Left lung (tissue), 10 donors: ENCODE results near the gene IGFLR1. TPM values are rescaled to one million over a fixed set of nuclear protein-coding genes. Genes with fewer than 3 reads are reported as not detected.
"Not testable (repeated sequence)": the region's sequence is repeated elsewhere in the genome, so short reads cannot be mapped to it uniquely, and the experiment has no call there.

Experiments used
- ATAC-seq: fragments of 200-7000 bp; cut with Tn5 transposase; one replicate; pipeline ENCODE4 v1.9.1; 2020; ENCODE audit warnings: moderate library complexity
- DNase-seq, 4 donors: peaks; one replicate each; pipeline ENCODE4 v3.0.0-alpha.2; 2013 to 2020
- H3K27ac ChIP-seq, 2 donors: fragments of 200-600 bp; sonication (generic) in 1 of 2; one replicate each; pipeline versions ENCODE4 v1.5.0 to v1.8.0; 2020 to 2021
- H3K27me3 ChIP-seq, 2 donors: fragments of 200-600 bp; sonication (generic) in 1 of 2; one replicate each; pipeline versions ENCODE4 v1.5.0 to v1.8.0; 2020 to 2021
- H3K36me3 ChIP-seq, 2 donors: fragments of 200-600 bp; sonication (generic) in 1 of 2; one replicate each; pipeline versions ENCODE4 v1.5.0 to v1.8.0; 2020 to 2021
- H3K4me1 ChIP-seq, 2 donors: fragments of 200-600 bp; one replicate each; pipeline ENCODE4 v1.8.0; 2021
- H3K4me3 ChIP-seq, 2 donors: fragments of 200-600 bp; sonication (generic) in 1 of 2; one replicate each; pipeline versions ENCODE4 v1.5.0 to v1.8.0; 2020 to 2021; ENCODE audit warnings: mild to moderate bottlenecking in 1 of 2
- H3K9me3 ChIP-seq, 2 donors: fragments of 200-600 bp; sonication (generic) in 1 of 2; one replicate each; pipeline versions ENCODE4 v1.5.0 to v1.8.0; 2020 to 2021
- intact Hi-C, 2 donors: fragments of 100-400 bp; cut with DNase I; formaldehyde crosslinking; loops; one replicate each; pipeline versions ENCODE4 v1.11.2 to v1.14.2; 2022
- polyA plus RNA-seq, 6 donors: library from polyadenylated mRNA; unstranded; fragments of 120-200 nt; gene quantifications; one replicate each; pipeline ENCODE4 v1.2.1, GENCODE V29; 2013; ENCODE audit not compliant: insufficient read length in 6 of 6
- total RNA-seq, 2 donors: library from RNA; stranded (reverse); fragmentation: NEBNext Ultra II Directional; extraction: Animal tissue kit (Norgen Biotek cat#: 25700); gene quantifications; one replicate each; pipeline ENCODE4 v1.2.1, GENCODE V29; 2021
- TF ChIP-seq, protein P1 (sequence below), 2 donors: fragments of 200-600 bp; sonication (generic) in 1 of 2; IDR thresholded peaks; one replicate each; pipeline versions ENCODE4 v1.5.0 to v1.8.0; 2021; ENCODE audit warnings: antibody characterized with exemption in 2 of 2
- donor health status: DM: no; HTN: yes; CAD: no.
- donor health status: DM: no; HTN: no; CAD: no.

IGFLR1 gene
- total and polyA plus RNA-seq, 8 donors = 2.0 to 25.8 (median 5.6) TPM

DNA sequence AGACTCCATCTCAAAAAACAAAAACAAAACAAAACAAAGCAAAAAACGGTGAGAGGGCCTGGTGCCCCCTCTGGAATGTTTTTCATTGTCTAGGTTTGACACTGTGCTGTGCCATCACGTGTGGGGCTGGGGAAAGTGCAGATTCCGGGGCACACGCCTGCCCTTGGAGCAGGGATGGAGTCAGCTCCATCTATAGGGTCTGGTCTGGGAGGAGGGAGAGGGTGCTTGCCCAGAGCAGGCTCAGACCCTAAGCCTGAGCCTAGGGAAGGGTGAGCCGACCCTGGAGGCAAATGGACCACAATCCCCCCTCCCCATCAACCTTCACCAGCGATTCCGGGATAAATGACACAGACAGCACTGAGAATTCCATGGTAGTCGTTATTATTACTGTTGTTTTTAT, 48.8 kb downstream of the IGFLR1 start:
- Histone ChIP-seq H3K9me3 (no peaks in the 10 kb centered on the region), H3K36me3 (no peaks in the 10 kb centered on the region), H3K4me1 (no peaks in the 10 kb centered on the region), H3K27ac (no peak overlapping the region), H3K27me3 (peaks cover 0 to 7% of the 10 kb centered on the region in 2 donors), H3K4me3 (no peak overlapping the region)
- no peak for ATAC-seq
- TF ChIP-seq, protein P1, sequence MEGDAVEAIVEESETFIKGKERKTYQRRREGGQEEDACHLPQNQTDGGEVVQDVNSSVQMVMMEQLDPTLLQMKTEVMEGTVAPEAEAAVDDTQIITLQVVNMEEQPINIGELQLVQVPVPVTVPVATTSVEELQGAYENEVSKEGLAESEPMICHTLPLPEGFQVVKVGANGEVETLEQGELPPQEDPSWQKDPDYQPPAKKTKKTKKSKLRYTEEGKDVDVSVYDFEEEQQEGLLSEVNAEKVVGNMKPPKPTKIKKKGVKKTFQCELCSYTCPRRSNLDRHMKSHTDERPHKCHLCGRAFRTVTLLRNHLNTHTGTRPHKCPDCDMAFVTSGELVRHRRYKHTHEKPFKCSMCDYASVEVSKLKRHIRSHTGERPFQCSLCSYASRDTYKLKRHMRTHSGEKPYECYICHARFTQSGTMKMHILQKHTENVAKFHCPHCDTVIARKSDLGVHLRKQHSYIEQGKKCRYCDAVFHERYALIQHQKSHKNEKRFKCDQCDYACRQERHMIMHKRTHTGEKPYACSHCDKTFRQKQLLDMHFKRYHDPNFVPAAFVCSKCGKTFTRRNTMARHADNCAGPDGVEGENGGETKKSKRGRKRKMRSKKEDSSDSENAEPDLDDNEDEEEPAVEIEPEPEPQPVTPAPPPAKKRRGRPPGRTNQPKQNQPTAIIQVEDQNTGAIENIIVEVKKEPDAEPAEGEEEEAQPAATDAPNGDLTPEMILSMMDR (IDR thresholded peaks at IDR 0.05) = no peak
- no peak for DNase-seq
- intact Hi-C loops = no loop called here

DNA sequence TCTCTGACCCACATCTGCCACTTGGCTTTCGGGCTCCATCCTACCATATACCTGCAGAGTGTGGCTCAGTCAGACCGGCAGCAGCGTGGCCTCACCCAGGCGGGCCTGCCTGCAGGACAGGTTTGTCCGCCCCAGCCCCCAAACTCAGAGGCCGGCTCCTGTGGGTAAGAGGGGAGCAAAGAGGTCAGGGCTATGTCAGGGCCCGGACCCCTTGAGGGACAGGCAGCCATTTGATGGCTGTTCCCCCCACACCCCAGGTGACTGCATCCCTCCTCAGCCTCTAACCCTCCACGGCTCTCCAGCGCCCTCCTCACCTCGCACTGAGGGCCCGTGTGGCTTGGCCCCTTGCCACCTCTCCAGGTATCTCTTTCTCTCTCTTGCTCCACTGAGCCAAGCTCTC, 50.2 kb downstream of the IGFLR1 start:
- TF ChIP-seq, protein P1 (IDR thresholded peaks at IDR 0.05) = no peak
- H3K9me3 ChIP-seq = no peaks in the 10 kb centered on the region
- no peaks in the 10 kb centered on the region for H3K4me1 ChIP-seq
- no peak overlapping the region for H3K27ac ChIP-seq
- no peaks in the 10 kb centered on the region for H3K36me3 ChIP-seq
- intact Hi-C loops = no loop called here
- no peak for ATAC-seq
- H3K4me3 ChIP-seq = no peak overlapping the region
- peaks cover 0 to 7% of the 10 kb centered on the region in 2 donors for H3K27me3 ChIP-seq
- no peak for DNase-seq

DNA sequence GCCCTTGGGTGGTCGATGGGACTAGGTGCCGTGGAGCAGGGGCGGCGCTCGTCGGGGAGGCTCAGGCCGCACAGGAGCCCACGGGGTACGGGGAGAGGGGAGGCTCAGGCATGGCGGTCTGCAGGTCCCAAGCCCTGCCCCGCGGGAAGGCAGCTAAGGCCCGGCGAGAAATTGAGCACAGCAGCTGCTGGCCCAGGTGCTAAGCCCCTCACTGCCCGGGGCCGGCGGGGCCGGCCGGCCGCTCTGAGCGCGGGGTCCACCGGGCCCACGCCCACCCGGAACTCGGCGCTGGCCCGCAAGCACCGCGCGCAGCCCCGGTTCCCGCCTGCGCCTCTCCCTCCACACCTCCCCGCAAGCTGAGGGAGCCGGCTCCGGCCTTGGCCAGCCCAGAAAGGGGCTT, 51.1 kb downstream of the IGFLR1 start:
- H3K36me3 ChIP-seq, H3K9me3 ChIP-seq, intact Hi-C loops, DNase-seq, H3K4me3 ChIP-seq, H3K27ac ChIP-seq, H3K4me1 ChIP-seq, ATAC-seq, H3K27me3 ChIP-seq: not testable (repeated sequence)

DNA sequence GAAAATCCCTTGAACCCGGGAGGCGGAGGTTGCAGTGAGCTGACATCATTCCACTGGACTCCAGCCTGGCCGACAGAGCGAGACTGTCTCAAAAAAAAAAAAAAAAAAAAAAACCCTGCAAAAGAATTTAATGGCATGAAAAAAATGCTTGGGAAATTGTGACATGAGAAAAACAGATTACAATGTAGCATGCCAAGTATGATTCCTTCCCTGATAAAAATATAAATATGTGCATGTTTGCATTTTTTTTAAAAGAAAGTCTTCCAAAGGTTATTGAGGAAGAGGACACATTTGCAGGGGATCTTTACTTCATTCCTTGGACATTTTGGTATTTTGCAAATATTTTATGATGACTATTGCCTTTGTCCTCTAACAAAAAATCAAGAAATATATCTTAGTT, 52.4 kb downstream of the IGFLR1 start:
- intact Hi-C loops = no loop called here
- H3K4me3 ChIP-seq = no peak overlapping the region
- no peak for DNase-seq
- H3K9me3 ChIP-seq = no peaks in the 10 kb centered on the region
- H3K4me1 ChIP-seq = no peaks in the 10 kb centered on the region
- H3K36me3 ChIP-seq = no peaks in the 10 kb centered on the region
- ATAC-seq = no peak
- no peak overlapping the region for H3K27ac ChIP-seq
- H3K27me3 ChIP-seq = peaks cover 0 to 7% of the 10 kb centered on the region in 2 donors
- TF ChIP-seq, protein P1 (IDR thresholded peaks at IDR 0.05) = no peak

Other genes with a start within 250 kb of the IGFLR1 start
- gene DMKN, start 228.8 kb downstream of the IGFLR1 start, total RNA-seq = 100 to 1,000 TPM; 104 to 136 TPM
- gene DMKN, start 228.8 kb downstream of the IGFLR1 start, polyA plus RNA-seq = 100 to 1,000 TPM in 5 of 6 donors, 10 to 100 TPM in 1; 92.5 to 140 (median 111) TPM
- under 1 TPM in 1 of 2 donors, not detected in 1; 0.20 TPM for gene SBSN, start 214.1 kb downstream of the IGFLR1 start, total RNA-seq
- under 1 TPM in 2 of 6 donors, not detected in 4; 0.09 to 0.11 TPM for gene SBSN, start 214.1 kb downstream of the IGFLR1 start, polyA plus RNA-seq
- gene GAPDHS, start 209.0 kb downstream of the IGFLR1 start, total RNA-seq = not detected
- not detected for gene GAPDHS, start 209.0 kb downstream of the IGFLR1 start, polyA plus RNA-seq
- 100 to 1,000 TPM in 1 of 2 donors, 10 to 100 TPM in 1; 98.3 to 112 TPM for gene TMEM147, start 196.8 kb downstream of the IGFLR1 start, total RNA-seq
- gene TMEM147, start 196.8 kb downstream of the IGFLR1 start, polyA plus RNA-seq = 10 to 100 TPM; 52.7 to 62.3 (median 55.2) TPM
- not detected for gene ATP4A, start 178.8 kb downstream of the IGFLR1 start, total RNA-seq
- not detected for gene ATP4A, start 178.8 kb downstream of the IGFLR1 start, polyA plus RNA-seq
- not detected for gene PMIS2, start 156.3 kb downstream of the IGFLR1 start, total RNA-seq
- not detected for gene PMIS2, start 156.3 kb downstream of the IGFLR1 start, polyA plus RNA-seq
- gene HAUS5, start 129.7 kb downstream of the IGFLR1 start, total RNA-seq = 10 to 100 TPM; 12.1 to 12.7 TPM
- gene HAUS5, start 129.7 kb downstream of the IGFLR1 start, polyA plus RNA-seq = 10 to 100 TPM; 22.5 to 32.7 (median 26.7) TPM
- gene RBM42, start 113.4 kb downstream of the IGFLR1 start, total RNA-seq = 10 to 100 TPM; 57.8 to 64.1 TPM
- 10 to 100 TPM; 48.4 to 67.0 (median 61.3) TPM for gene RBM42, start 113.4 kb downstream of the IGFLR1 start, polyA plus RNA-seq
- 1 to 10 TPM in 1 of 2 donors, under 1 TPM in 1; 0.79 to 1.0 TPM for gene ETV2, start 100.7 kb downstream of the IGFLR1 start, total RNA-seq
- gene ETV2, start 100.7 kb downstream of the IGFLR1 start, polyA plus RNA-seq = 1 to 10 TPM; 1.5 to 3.5 (median 2.2) TPM
- 100 to 1,000 TPM; 291 to 295 TPM for gene COX6B1, start 94.1 kb downstream of the IGFLR1 start, total RNA-seq
- gene COX6B1, start 94.1 kb downstream of the IGFLR1 start, polyA plus RNA-seq = 100 to 1,000 TPM; 199 to 261 (median 234) TPM
- gene UPK1A, start 75.9 kb downstream of the IGFLR1 start, total RNA-seq = not detected
- gene UPK1A, start 75.9 kb downstream of the IGFLR1 start, polyA plus RNA-seq = under 1 TPM in 4 of 6 donors, not detected in 2; 0.18 to 0.48 (median 0.30) TPM
- gene ZBTB32, start 37.9 kb downstream of the IGFLR1 start, total RNA-seq = under 1 TPM; 0.15 to 0.31 TPM
- under 1 TPM; 0.32 to 0.94 (median 0.50) TPM for gene ZBTB32, start 37.9 kb downstream of the IGFLR1 start, polyA plus RNA-seq
- gene KMT2B, start 24.4 kb downstream of the IGFLR1 start, total RNA-seq = 10 to 100 TPM; 29.4 to 39.1 TPM
- 10 to 100 TPM; 27.9 to 38.0 (median 33.9) TPM for gene KMT2B, start 24.4 kb downstream of the IGFLR1 start, polyA plus RNA-seq
- 10 to 100 TPM; 15.2 to 16.6 TPM for gene U2AF1L4, start 3.0 kb upstream of the IGFLR1 start, total RNA-seq
- 10 to 100 TPM; 16.0 to 20.5 (median 17.7) TPM for gene U2AF1L4, start 3.0 kb upstream of the IGFLR1 start, polyA plus RNA-seq
- gene PSENEN, start 3.2 kb upstream of the IGFLR1 start, total RNA-seq = 10 to 100 TPM; 59.6 to 90.3 TPM
- 10 to 100 TPM; 39.6 to 59.7 (median 46.9) TPM for gene PSENEN, start 3.2 kb upstream of the IGFLR1 start, polyA plus RNA-seq
- gene LIN37, start 6.1 kb upstream of the IGFLR1 start, total RNA-seq = 1 to 10 TPM; 6.6 to 9.9 TPM
- 10 to 100 TPM; 11.0 to 14.5 (median 12.7) TPM for gene LIN37, start 6.1 kb upstream of the IGFLR1 start, polyA plus RNA-seq
- gene HSPB6, start 14.6 kb upstream of the IGFLR1 start, total RNA-seq = 10 to 100 TPM; 38.3 to 39.7 TPM
- gene HSPB6, start 14.6 kb upstream of the IGFLR1 start, polyA plus RNA-seq = 10 to 100 TPM; 51.8 to 91.7 (median 71.3) TPM
- 10 to 100 TPM; 21.8 to 22.2 TPM for gene PROSER3, start 15.7 kb upstream of the IGFLR1 start, total RNA-seq
- gene PROSER3, start 15.7 kb upstream of the IGFLR1 start, polyA plus RNA-seq = 10 to 100 TPM; 19.0 to 21.4 (median 20.8) TPM
- 10 to 100 TPM; 11.4 to 11.9 TPM for gene ARHGAP33, start 33.1 kb upstream of the IGFLR1 start, total RNA-seq
- 10 to 100 TPM; 23.7 to 35.6 (median 29.4) TPM for gene ARHGAP33, start 33.1 kb upstream of the IGFLR1 start, polyA plus RNA-seq
- not detected for gene PRODH2, start 70.4 kb upstream of the IGFLR1 start, total RNA-seq
- under 1 TPM in 3 of 6 donors, not detected in 3; 0.15 to 0.31 (median 0.16) TPM for gene PRODH2, start 70.4 kb upstream of the IGFLR1 start, polyA plus RNA-seq
- under 1 TPM in 1 of 2 donors, not detected in 1; 0.08 TPM for gene NPHS1, start 110.1 kb upstream of the IGFLR1 start, total RNA-seq
- gene NPHS1, start 110.1 kb upstream of the IGFLR1 start, polyA plus RNA-seq = 1 to 10 TPM in 3 of 6 donors, under 1 TPM in 3; 0.45 to 2.0 (median 1.0) TPM
- under 1 TPM in 1 of 2 donors, not detected in 1; 0.08 TPM for gene KIRREL2, start 114.5 kb upstream of the IGFLR1 start, total RNA-seq
- 1 to 10 TPM in 5 of 6 donors, under 1 TPM in 1; 0.76 to 3.5 (median 2.4) TPM for gene KIRREL2, start 114.5 kb upstream of the IGFLR1 start, polyA plus RNA-seq
- 1 to 10 TPM; 3.0 to 8.6 TPM for gene APLP1, start 126.1 kb upstream of the IGFLR1 start, total RNA-seq
- 10 to 100 TPM in 1 of 6 donors, 1 to 10 TPM in 5; 8.0 to 11.0 (median 9.3) TPM for gene APLP1, start 126.1 kb upstream of the IGFLR1 start, polyA plus RNA-seq
- gene NFKBID, start 158.1 kb upstream of the IGFLR1 start, total RNA-seq = 10 to 100 TPM; 11.8 to 19.1 TPM
- 1 to 10 TPM; 3.7 to 9.5 (median 7.2) TPM for gene NFKBID, start 158.1 kb upstream of the IGFLR1 start, polyA plus RNA-seq
- 10 to 100 TPM; 24.7 to 26.0 TPM for gene HCST, start 160.1 kb upstream of the IGFLR1 start, total RNA-seq
- gene HCST, start 160.1 kb upstream of the IGFLR1 start, polyA plus RNA-seq = 1 to 10 TPM; 3.6 to 5.9 (median 4.4) TPM
- 100 to 1,000 TPM; 205 to 407 TPM for gene TYROBP, start 165.8 kb upstream of the IGFLR1 start, total RNA-seq
- 10 to 100 TPM; 12.3 to 15.7 (median 13.3) TPM for gene TYROBP, start 165.8 kb upstream of the IGFLR1 start, polyA plus RNA-seq
- 10 to 100 TPM; 12.2 to 14.8 TPM for gene LRFN3, start 193.9 kb upstream of the IGFLR1 start, total RNA-seq
- 10 to 100 TPM in 3 of 6 donors, 1 to 10 TPM in 3; 8.0 to 13.6 (median 11.1) TPM for gene LRFN3, start 193.9 kb upstream of the IGFLR1 start, polyA plus RNA-seq